IPS DF 4.7 (cell line): ENCODE results near the gene TRMT44.
"Not testable (repeated sequence)": the region's sequence is repeated elsewhere in the genome, so short reads cannot be mapped to it uniquely, and the experiment has no call there.

Source experiments
- DNase-seq: peaks from one replicate; pipeline ENCODE4 v3.0.0-alpha.2; 2013; ENCODE audit warnings: low spot score; ENCODE audit errors: extremely low read depth

TRMT44 gene

DNA sequence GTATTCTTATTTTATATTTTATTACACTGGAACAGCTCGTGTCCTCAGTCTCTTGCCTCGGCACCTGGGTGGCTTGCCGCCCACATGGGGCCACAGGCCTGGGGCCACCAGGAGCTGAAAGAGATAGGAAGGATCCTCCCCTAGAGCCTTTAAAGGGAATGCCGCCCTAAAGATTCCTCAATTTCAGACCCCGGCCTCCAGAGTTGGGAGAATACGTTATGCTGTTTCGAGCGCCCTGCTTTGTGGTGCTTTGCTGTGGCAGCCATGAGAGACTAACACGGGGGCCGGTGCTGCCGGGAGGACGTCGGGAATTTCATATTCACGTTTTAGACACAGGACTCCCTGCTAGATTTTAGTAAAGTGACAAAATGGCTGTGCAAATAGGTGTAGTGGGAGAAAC is 33.3 kb upstream of the TRMT44 start:
- no peak for DNase-seq

DNA sequence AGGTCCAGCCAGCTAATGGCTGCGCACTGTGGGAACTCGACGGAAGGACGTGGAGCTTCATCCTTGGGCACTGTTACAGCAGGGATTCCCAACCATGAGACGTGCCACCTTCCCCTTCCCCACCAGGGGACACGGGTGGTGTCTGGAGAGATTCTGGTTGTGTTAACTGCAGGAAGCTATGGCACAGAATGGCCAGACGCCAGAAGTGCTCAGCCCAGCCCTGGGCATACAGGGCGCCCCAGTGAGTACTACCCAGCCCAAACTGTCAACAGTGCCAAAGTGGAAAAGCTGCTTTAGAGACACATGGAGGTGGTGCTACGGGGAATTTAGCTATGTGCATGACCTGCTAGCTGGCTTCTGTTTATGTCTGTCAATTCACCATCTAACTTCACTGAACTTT is 32.8 kb upstream of the TRMT44 start:
- no peak for DNase-seq

DNA sequence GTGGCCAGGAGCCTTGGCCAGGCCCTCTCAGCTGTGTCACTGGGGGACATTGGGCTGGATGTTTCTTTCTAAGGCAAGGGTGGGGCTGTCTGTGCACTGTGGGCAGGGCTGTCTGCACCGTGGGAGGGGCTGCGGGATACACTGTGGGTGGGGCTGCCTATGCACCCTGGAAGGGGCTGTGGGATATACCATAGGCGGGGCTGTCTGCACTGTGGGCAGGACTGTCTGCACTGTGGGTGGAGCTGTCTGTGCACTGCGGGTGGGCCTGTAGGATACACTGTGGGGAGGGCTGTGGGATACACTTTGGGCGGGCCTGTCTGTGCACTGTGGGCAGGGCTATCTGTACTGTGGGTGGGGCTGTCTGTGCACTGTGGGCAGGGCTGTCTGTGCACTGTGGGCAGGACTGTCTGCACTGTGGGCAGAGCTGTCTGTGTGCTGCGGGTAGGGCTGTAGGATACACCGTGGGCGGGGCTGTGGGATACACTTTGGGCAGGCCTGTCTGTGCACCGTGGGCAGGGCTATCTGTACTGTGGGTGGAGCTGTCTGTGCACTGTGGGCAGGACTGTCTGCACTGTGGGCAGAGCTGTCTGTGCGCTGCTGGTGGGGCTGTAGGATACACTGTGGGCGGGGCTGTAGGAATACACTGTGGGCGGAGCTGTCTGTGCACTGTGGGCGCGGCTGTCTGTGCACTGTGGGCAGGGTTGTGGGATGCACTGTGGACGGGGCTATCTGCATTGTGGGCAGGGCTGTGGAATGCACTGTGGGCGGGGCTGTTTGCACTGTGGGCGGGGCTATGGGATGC is 31.1 kb upstream of the TRMT44 start:
- DNase-seq, result no peak

DNA sequence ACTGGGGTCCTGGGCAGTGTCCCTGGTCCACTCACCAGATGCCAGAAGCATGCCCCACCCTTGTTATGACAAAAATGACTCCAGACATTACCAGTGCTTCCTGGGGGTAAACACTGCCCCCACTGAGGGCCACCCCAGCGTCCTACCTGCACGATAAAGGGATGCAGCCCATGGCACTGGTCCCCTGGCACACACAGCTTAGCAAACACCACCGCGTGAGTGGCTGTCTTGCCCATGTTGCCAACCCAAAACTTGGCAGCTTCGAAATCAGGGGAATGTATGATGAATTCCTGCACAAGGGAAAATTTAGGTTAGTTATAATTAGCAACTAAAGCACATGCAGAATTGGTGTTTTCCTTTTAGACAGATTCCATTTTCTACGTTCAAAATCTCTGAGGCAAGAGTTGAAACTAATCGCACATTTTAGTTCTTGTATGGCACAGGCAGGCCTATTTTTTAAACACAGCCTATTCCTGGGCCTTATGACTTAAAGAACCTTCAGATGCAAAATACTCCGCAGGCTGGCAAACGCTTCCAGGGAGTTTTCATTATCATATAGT is 30.4 kb upstream of the TRMT44 start:
- no peak for DNase-seq

DNA sequence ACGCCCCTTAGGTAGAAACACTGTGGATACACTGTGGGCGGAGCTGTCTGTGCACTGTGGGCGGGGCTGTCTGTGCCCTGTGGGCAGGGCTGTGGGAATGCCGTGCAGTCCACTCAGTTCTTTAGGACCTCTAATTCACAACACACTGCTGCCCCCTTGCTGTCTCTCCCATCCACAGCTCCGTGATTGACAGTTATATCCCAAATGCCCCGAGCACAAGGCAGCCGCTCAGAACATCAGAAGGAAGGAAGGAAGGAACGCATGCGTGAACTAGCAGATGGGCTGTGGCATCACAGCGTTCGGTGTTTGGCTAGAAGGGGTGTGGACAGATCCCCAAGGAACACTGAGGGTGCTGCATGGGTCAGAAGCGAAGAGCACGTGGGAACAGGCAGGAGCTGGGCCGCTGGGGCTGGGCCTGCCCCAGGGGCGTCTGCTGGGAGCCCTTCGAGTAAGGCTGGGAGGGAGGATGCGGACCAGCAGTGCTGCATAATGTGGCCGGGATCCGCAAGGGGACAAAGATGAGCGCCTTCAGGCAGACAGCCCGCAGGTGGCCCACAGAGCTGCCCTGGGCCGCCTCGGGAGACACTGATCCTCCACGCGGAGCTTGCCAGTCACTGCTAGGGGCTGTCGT is 29.8 kb upstream of the TRMT44 start:
- DNase-seq, result no peak

DNA sequence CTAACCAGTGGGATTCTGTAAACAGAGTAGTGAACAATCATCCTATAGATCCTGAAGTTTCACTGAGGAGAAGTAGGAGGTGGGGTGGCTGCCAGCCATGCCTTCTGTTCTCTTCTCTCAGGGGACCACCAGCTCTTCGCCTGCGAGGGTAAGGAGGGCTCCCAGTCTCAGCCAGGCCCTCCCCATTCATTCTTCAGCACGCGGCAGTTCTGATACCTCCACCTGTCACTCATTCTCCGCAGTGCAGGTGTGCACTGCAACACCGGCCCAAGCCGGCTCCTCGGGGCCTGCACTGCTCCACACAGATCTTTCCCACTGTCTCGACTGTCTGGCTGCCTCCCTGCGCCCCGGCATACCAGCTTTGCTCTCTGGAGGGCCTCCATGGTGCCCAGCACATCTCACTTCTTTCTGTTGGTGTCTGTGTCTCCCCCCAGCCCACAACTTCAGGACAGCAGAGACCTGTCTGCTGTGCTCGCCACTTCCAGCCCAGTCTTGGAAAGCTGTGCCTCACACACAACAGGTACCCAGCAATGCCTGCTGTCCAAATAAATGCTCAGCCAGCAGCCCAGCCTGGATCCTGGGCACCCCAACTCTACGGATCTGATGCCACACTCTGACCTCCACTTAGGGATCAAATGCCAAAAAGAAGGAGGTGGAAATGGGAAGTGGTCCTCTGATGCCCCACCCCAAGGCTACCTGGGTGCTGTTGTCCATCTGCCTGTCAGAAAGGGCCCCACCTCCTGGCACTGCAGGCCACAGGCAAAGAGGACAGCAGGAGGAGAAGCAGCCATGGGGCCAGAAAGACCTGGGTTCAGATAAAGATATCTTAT is 29.0 kb upstream of the TRMT44 start:
- no peak for DNase-seq

DNA sequence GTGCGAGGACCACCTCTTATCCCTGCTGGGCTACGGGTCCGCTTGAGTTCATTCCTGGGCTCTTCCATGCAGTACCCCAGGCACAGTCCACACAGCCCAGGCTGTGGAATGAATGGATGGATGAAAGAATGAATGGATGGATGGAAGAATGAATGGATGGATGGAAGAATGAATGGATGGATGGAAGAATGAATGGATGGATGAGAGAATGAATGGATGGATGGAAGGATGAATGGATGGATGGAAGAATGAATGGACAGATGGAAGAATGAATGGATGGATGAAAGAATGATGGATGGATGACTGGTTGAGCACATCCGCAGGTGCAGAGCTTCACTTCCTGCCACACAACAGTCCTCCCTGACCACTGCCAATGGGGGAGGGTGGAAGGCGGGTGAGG is 28.3 kb upstream of the TRMT44 start:
- no peak for DNase-seq

DNA sequence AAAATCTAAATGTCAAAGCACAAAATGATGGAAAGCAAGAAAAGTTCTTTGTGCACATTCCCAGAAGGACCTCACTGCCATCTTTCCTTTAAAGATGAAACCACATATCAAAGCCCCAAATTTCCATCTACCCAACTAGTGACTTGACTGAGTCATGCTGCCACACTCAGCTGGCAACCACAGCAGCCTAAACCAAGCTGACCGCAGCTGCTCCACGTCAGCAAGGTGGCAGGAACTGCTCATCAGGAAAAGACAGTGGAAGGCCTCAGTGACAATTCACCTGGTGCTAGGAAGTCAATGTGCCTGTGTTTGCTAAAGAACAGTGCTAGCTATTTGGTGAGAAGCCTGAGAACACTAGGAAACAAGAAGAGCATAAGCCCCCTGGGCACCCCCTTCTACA is 26.2 kb upstream of the TRMT44 start:
- DNase-seq, result no peak

DNA sequence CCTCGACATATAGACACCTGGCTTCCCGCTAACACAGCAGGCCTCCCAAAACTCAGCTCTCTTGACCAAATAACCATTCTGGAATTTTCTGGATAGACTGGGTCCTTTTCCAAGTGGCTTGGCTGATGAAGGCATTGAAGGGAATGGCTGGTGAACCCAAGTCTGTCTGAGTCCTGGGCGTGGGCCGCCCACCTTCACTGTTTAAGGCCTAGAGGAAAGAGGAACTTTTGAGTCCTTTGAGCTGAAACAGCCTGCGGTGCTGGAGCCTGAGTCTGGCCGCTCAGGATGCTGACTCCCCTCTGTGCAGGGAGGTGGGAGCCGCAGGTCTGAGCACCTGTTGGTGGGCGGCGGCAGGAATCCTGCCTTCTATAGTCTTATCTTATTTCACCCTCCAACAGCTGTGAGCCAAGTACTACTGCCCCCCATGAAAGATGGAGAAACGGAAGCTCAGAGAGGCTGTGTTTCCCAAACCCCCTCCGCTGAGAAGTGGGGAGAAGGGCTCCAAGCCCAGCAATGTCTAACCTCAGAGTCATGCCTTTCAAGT is 23.4 kb upstream of the TRMT44 start:
- no peak for DNase-seq

DNA sequence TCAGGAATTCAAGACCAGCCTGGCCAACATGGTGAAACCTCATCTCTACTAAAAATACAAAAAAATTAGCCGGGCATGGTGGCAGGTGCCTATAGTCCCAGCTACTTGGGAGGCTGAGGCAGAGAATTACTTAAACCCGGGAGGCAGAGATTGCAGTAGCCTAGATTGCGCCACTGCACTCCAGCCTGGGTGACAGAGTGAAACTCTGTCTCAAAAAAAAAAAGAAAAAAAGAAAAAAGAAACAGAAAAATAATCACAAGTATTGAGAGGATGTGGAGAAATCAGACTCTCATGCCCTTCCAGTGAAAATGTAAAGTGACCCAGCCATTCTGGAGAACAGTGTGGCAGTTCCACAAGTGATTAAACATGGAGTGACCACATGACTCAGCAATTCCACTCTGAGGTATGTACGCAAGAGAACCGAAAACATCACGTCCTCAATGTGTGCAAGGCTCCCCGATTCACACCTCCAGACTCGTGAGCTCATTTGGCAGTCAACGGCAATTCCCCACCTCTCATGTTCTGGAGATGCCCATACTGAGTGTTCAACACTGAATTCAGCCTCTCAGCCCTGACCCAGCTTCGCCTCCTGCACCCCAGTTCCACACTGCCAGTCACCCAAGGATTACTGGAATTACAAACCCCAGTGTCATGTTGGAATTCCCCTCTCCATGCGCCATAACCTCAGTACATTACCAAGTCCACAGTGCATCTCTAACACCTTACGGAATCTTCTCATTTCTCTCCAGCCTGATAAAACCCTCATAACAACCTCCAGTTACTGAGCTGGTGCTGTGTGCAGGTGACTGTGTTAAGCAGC is 21.1 kb upstream of the TRMT44 start:
- no peak for DNase-seq

DNA sequence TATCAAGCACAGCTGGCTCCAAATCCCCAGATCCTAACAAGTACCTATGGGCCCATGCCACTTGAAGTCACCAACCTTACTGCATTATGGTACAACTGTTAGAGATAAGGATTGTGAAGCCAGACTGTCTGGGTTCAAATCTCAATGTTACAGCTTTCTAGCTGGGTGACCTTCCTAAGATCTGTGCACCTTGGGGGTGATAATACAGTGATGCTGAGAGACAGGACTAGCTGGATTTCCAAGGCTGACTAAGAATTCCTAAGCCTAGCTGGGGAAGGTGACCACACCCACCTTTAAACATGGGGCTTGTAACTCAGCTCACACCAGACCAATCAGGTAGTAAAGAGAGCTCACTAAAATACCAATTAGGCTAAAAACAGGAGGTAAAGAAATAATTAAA is 20.4 kb upstream of the TRMT44 start:
- DNase-seq, result not testable (repeated sequence)

DNA sequence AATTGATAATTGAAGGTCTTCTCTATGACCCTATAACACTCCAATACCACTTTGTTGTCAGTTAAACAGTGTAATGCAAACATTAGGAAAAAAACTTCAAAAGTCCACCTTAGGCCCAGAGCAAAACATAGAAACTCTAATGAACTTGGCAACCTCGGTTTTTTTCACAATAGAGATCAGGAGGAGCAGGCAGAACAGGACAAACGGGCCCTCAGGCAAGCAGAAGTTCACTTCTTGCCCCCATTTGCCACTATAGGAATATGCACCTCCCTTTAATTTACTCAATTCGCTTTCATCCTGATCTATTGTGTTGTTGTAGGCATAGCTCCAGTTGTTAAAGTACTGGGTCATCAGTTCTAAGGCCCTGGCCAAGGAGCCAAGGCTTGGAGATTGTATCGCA is 18.2 kb upstream of the TRMT44 start:
- no peak for DNase-seq

DNA sequence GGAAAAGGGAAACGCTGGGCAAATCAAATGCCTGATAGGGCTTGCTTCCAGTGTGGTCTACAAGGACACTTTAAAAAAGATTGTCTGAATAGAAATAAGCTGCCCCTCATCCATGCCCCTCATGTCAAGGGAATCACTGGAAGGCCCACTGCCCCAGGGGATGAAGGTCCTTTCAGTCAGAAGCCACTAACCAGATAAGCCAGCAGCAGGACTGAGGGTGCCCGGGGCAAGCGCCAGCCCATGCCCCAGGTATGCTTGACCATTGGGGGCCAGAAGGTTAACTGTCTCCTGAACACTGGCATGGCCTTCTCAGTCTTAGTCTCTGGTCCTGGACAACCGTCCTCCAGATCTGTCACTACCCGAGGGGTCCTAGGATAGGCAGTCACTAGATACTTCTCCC is 17.8 kb upstream of the TRMT44 start:
- no peak for DNase-seq

DNA sequence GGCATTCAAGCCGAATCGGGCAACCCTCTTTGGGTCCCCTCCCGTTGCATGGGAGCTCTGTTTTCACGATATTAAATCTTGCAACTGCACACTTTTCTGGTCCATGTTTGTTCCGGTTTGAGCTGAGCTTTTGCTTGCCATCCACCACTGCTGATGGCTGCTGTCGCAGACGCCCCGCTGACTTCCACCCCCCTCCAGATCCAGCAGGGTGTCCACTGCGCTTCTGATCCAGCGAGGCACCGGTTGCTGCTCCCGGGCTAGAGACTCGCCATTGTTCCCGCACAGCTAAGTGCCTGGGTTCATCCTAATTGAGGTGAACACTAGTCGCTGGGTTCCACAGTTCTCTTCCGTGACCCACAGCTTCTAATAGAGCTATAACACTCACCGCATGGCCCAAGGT is 13.3 kb upstream of the TRMT44 start:
- no peak for DNase-seq

DNA sequence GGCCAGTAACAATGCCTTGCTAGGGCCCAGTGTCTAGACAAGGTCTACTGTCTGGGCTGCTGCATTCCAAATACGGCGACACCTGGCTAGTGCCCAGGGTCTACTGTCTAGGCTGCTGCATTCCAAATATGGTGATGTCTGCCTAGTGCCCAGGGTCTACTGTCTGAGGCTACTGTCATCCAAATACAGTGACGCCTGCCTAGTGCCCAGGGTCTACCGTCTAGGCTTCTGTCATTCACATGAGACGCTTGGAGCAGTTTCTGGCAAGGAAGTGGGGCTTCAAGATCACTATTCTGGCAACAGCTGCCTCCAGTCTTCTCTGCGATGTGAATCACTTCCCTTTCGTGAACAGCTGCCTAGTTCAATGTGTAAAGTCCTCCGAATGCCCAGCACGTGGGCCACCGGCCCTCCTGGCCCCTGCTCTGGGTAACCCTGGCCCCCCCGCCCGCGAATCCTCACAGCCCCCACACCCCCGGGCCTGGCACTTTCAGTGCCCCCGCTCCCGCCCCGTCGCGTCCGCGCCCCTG is 12.8 kb upstream of the TRMT44 start:
- DNase-seq, result no peak

DNA sequence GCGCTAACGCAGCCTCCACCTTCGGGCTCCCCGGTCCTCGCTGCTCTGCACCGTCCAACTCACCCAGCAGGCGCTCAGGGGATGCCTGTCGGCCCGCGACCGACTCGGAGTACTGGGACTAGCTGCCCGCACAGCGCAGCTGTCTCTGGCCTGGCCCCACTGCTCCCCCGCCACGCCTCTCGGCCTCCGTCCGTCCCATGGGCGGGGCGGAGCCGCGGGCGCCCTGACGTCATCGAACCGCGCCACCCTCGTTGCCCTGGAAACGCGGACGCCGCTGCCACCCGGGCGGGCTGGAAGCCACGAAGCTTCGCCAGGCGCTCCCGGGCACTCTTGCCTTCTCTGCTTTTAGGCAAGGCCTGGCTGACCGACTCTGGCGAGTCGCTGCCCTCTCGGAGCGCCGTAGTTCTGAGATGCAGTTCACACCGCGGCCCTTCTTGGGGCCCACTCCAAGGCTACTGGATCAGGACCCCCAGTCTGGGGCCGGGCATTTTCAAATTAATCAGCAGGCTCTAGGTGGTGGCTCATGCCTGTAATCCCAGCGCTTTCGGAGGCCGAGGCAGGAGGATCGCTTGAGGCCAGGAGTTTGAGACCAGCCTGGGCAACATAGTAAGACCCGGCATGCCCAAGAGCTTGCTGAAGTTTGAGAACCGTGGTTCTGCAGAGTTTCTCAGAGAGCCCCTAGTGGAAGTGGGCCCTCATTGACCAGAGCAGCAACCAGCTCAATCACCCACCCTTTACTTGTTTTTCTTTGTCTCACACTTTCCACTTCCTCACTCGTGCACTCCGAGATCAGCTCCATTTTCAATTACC is 12.1 kb upstream of the TRMT44 start:
- DNase-seq, result no peak

DNA sequence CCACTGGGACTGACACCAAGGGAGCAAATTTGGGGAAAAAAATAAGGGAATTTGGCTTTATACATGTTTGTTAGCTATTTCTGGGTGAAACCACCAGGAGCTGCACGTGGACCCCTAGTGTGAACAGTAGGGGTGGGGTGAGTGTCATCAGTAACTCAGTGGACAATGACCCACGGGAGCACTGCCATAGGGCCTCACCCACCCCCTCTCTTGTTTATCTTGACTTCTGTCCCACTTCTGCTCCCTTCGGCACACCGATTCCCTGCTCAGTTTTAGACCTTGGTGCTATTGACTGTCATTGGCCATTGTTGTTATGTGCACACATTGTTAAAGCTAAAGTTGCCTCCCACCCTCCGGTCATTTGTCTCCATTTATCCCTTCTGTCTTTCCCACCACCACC is 9.0 kb upstream of the TRMT44 start:
- DNase-seq, result no peak

DNA sequence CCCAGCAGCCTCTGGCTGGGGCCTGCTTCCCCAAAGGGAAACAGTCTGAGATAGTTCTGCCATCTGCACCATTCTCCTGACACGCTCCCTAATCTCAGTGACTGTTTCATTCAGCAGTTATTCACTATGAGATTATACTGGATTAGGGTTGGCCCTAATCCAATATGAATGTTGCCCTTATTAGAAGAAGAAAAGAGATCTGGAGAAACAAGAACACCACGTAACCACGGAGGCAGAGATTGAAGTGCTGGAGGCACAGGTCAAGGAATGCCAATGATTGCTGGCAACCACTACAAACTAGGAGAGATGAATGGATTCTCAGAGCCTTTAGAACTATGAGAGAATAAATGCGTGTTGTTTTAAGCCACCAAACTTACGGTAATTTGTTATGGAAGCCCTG is 7.4 kb upstream of the TRMT44 start:
- no peak for DNase-seq

DNA sequence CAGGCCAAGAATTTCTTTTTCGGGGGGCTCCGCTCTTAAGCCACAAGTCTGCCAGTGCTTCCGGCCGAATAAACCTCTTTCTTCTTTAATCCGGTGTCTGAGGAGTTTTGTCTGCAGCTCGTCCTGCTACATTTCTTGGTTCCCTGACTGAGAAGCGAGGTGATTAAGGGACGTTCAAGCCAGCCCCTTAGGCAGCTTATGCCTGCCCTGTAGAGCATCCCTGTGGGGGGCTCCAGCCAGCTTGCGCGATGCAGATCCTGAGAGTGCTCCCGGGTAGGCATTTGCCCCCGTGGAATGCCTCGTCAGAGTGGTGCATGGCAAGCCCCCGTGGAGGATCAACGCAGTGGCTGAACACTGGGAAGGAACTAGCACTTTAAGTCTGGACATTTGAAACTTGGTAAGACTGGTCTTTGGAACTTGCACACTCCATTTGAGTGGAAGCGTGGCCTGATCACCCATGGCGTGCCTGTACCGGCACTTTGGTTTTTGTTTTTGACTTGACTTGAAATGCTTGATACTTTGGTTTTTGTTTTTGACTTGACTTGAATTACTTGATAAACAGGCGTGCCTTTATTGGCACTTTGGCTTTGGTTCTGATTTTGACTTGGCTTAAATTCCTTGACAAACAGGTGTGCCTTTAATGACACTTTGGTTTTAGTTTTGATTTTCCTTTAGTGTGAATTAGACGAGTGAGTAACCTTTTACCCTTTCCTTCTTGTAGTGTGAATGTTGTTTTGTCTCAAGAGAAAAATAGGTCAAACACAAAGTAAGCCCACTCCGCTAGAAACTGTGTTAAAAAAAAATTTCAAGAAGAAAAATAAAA is 6.1 kb upstream of the TRMT44 start:
- DNase-seq, result no peak
